ENCODE measurements around the gene ESRRG.

ESRRG gene

DNA sequence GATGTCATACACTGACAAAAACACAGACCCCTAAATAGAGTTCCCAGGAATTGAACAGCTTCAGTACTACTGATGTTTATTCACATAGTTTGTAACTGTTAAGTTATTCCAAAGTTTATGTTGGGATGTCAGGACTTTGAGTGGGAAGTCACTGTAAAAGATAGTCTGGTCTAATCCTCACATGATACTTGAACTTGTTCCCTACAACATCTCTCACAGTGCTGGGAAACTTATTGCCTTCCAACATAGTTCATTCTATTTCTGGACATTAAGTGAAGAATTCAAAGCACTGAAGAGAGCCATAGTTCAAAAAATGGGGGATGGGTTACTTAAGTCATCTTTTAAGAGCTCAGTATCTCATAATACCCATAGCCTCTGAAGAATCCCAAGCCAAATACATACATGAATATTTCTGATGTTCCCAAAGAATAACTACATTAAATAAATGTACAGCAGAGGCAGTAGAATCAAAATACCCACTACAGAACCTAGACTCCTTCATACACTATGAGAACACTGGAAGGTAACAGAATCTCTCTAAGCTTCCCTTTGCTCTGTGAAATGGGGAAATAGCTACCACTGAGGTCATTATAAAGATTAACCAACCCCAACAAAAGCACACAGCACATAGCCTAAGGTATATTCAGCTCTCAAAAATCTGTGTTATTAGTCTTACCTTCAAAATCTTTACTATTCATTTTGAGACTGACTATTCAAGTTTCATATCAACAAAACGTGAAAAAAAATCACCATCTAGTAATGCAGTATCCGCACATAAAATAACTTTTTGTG, 81.4 kb downstream of the ESRRG start:
- Histone ChIP-seq H3K36me3 (ENCODE audit: control insufficient read depth in 1 of 2, insufficient read depth in 2 of 2, low read length in 2 of 2) (no peaks in the 10 kb centered on the region), H3K4me1 (ENCODE audit: control insufficient read depth in 1 of 2, insufficient read depth in 2 of 2, low read length in 2 of 2) (no peaks in the 10 kb centered on the region), H3K27me3 (ENCODE audit: control insufficient read depth in 1 of 2, insufficient read depth in 2 of 2, low read length in 2 of 2) (no peaks in the 10 kb centered on the region), H3K27ac (ENCODE audit: low read depth, low read length) (no peak overlapping the region), H3K9me3 (ENCODE audit: control insufficient read depth in 1 of 2, low read length in 2 of 2) (no peaks in the 10 kb centered on the region), H3K4me3 (ENCODE audit: low read depth in 1 of 2, low read length in 2 of 2) (no peak overlapping the region), H3K9ac (ENCODE audit: low read depth in 1 of 2, low read length in 2 of 2) (no peak overlapping the region)

DNA sequence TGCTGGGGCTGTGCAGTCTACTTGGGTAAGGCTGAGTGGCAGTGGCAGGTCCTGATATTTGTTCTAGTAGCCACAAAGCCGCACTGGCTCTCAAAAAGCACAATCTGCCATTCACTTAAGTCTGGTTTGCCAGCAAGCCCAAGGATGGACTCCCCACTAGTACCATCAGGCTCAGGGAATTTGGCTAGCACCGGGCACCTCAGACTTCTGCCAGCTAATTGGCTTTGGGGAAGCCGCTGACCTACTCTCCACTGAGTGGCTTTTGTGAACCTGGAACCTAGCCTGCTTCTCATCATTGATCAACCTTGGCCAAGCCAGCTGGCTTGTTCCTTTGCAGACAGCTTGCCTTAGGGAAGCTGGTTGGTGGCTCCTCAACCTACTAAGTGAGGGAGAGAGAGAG, 83.1 kb downstream of the ESRRG start:
- no peaks in the 10 kb centered on the region for H3K9me3 ChIP-seq (ENCODE audit: control insufficient read depth in 1 of 2, low read length in 2 of 2)
- H3K27ac ChIP-seq (ENCODE audit: low read depth, low read length) = no peak overlapping the region
- no peak overlapping the region for H3K4me3 ChIP-seq (ENCODE audit: low read depth in 1 of 2, low read length in 2 of 2)
- no peaks in the 10 kb centered on the region for H3K27me3 ChIP-seq (ENCODE audit: control insufficient read depth in 1 of 2, insufficient read depth in 2 of 2, low read length in 2 of 2)
- H3K9ac ChIP-seq (ENCODE audit: low read depth in 1 of 2, low read length in 2 of 2) = no peak overlapping the region
- no peaks in the 10 kb centered on the region for H3K36me3 ChIP-seq (ENCODE audit: control insufficient read depth in 1 of 2, insufficient read depth in 2 of 2, low read length in 2 of 2)
- H3K4me1 ChIP-seq (ENCODE audit: control insufficient read depth in 1 of 2, insufficient read depth in 2 of 2, low read length in 2 of 2) = no peaks in the 10 kb centered on the region

DNA sequence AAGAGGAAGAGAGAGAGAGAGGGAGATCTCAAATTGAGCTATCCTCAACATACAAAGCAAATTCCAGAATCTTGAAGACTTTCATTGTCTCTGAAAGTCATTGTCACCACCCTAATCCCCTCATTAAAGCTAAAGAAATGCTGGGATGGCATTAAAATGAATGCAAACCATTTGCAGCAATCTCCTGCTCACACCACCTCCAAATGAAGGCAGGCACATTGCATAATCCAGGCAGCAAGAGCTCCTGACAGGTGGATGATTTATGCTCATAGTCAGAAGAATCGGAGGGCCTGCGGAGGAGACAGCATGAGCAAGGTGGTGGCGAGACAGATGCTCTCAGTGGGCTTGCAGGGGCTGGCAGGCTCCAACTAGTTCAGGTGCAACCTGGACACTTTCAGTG, 90.2 kb downstream of the ESRRG start:
- no peak overlapping the region for H3K4me3 ChIP-seq (ENCODE audit: low read depth in 1 of 2, low read length in 2 of 2)
- H3K9ac ChIP-seq (ENCODE audit: low read depth in 1 of 2, low read length in 2 of 2) = no peak overlapping the region
- no peak overlapping the region for H3K27ac ChIP-seq (ENCODE audit: low read depth, low read length)
- H3K36me3 ChIP-seq (ENCODE audit: control insufficient read depth in 1 of 2, insufficient read depth in 2 of 2, low read length in 2 of 2) = no peaks in the 10 kb centered on the region
- H3K9me3 ChIP-seq (ENCODE audit: control insufficient read depth in 1 of 2, low read length in 2 of 2) = no peaks in the 10 kb centered on the region
- no peaks in the 10 kb centered on the region for H3K4me1 ChIP-seq (ENCODE audit: control insufficient read depth in 1 of 2, insufficient read depth in 2 of 2, low read length in 2 of 2)
- no peaks in the 10 kb centered on the region for H3K27me3 ChIP-seq (ENCODE audit: control insufficient read depth in 1 of 2, insufficient read depth in 2 of 2, low read length in 2 of 2)

DNA sequence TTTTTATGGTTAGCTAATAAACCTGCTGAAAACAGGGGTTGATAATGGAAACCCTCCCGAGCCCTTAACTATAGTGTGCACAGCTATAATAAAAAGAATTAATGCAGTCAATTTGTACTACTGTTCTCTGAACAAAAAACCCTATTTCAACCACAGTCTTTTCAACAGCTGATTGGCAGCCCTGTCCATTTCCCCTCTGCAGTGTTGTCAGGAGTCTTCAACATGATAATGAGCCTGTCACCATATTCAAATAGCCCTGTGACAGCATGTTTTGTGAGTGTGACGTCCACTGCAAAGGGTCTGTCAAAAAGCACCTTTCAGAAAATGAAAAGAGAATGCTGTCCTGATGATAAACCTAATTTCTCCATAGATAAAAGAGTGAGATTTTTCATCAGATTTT, 92.7 kb downstream of the ESRRG start:
- no peaks in the 10 kb centered on the region for H3K27me3 ChIP-seq (ENCODE audit: control insufficient read depth in 1 of 2, insufficient read depth in 2 of 2, low read length in 2 of 2)
- no peak overlapping the region for H3K4me3 ChIP-seq (ENCODE audit: low read depth in 1 of 2, low read length in 2 of 2)
- H3K4me1 ChIP-seq (ENCODE audit: control insufficient read depth in 1 of 2, insufficient read depth in 2 of 2, low read length in 2 of 2) = no peaks in the 10 kb centered on the region
- no peaks in the 10 kb centered on the region for H3K9me3 ChIP-seq (ENCODE audit: control insufficient read depth in 1 of 2, low read length in 2 of 2)
- no peak overlapping the region for H3K27ac ChIP-seq (ENCODE audit: low read depth, low read length)
- H3K9ac ChIP-seq (ENCODE audit: low read depth in 1 of 2, low read length in 2 of 2) = no peak overlapping the region
- no peaks in the 10 kb centered on the region for H3K36me3 ChIP-seq (ENCODE audit: control insufficient read depth in 1 of 2, insufficient read depth in 2 of 2, low read length in 2 of 2)

DNA sequence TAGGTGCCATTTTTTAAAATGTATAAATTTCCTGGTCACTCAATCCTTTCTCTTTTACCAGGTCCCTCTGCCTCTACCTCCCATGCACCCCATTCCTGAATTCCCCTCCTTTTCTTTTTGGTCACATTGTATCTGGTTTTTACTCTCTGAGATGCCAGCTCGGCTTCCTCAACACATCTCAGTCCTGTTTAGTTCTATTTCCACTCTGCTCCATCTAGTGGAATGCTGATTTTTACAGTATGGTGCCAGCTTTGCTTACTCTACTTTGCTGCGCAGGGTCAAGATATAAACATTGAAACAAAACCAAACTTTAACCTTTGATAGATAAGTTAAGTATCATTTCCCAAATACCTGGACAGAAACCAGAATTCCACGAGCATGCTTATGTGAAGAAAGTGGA, 96.0 kb downstream of the ESRRG start:
- H3K4me3 ChIP-seq (ENCODE audit: low read depth in 1 of 2, low read length in 2 of 2) = no peak overlapping the region
- H3K4me1 ChIP-seq (ENCODE audit: control insufficient read depth in 1 of 2, insufficient read depth in 2 of 2, low read length in 2 of 2) = no peaks in the 10 kb centered on the region
- H3K27me3 ChIP-seq (ENCODE audit: control insufficient read depth in 1 of 2, insufficient read depth in 2 of 2, low read length in 2 of 2) = no peaks in the 10 kb centered on the region
- no peak overlapping the region for H3K27ac ChIP-seq (ENCODE audit: low read depth, low read length)
- H3K36me3 ChIP-seq (ENCODE audit: control insufficient read depth in 1 of 2, insufficient read depth in 2 of 2, low read length in 2 of 2) = no peaks in the 10 kb centered on the region
- H3K9me3 ChIP-seq (ENCODE audit: control insufficient read depth in 1 of 2, low read length in 2 of 2) = no peaks in the 10 kb centered on the region
- H3K9ac ChIP-seq (ENCODE audit: low read depth in 1 of 2, low read length in 2 of 2) = no peak overlapping the region

DNA sequence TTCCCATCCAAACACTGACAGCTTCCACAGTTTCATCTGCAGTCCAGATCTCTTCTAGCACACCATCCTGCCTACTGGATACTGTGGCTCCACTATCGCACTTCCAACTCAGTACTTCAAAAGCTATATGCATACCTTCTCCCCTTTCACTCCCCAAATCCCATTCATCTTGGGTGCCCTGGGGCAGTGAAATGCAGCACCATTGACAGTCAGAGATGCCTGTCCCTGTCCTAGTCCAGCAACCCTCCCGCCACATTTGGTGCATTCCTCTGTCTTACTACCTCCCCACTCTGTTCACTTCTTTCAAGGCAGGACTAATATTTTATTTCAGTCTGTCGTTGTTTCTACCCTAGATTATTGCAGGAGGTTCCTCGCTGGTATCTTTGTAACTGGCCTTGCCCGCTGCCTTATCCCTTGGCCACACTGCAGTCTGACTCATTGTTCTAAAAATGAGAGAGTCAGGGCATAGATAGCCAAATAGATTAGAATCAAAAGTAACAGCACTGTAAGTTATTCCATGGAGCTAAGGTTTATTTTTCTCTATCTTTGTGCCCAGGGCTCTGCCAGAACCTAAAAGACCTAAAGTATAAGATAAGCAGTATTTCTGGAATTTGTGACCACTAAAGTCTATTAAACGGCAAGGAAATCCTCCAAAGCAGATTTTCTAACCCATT, 96.7 kb downstream of the ESRRG start:
- H3K27me3 ChIP-seq (ENCODE audit: control insufficient read depth in 1 of 2, insufficient read depth in 2 of 2, low read length in 2 of 2) = no peaks in the 10 kb centered on the region
- H3K4me3 ChIP-seq (ENCODE audit: low read depth in 1 of 2, low read length in 2 of 2) = no peak overlapping the region
- H3K27ac ChIP-seq (ENCODE audit: low read depth, low read length) = no peak overlapping the region
- no peaks in the 10 kb centered on the region for H3K36me3 ChIP-seq (ENCODE audit: control insufficient read depth in 1 of 2, insufficient read depth in 2 of 2, low read length in 2 of 2)
- no peaks in the 10 kb centered on the region for H3K9me3 ChIP-seq (ENCODE audit: control insufficient read depth in 1 of 2, low read length in 2 of 2)
- H3K4me1 ChIP-seq (ENCODE audit: control insufficient read depth in 1 of 2, insufficient read depth in 2 of 2, low read length in 2 of 2) = no peaks in the 10 kb centered on the region
- H3K9ac ChIP-seq (ENCODE audit: low read depth in 1 of 2, low read length in 2 of 2) = no peak overlapping the region

DNA sequence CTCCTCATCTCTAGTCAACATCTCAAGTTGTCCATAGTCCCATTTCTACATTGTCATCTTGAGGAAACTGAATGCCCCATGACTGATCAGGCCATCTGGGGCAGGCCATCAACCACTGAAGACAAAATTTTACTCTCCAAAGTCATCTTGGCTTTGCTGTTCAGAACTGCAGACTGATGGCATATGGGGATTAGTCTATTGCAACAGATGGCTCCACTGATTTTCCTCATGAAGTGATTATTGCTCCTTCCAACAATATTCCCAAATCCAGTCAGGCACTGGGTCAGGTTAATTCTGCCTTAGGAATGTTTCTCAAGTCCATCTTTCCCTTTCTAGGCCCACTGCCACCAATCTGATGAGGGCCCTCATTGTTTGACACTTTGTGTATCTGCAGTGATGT, 101.7 kb downstream of the ESRRG start:
- Histone ChIP-seq H3K36me3 (ENCODE audit: control insufficient read depth in 1 of 2, insufficient read depth in 2 of 2, low read length in 2 of 2) (no peaks in the 10 kb centered on the region), H3K27ac (ENCODE audit: low read depth, low read length) (no peak overlapping the region), H3K27me3 (ENCODE audit: control insufficient read depth in 1 of 2, insufficient read depth in 2 of 2, low read length in 2 of 2) (no peaks in the 10 kb centered on the region), H3K4me3 (ENCODE audit: low read depth in 1 of 2, low read length in 2 of 2) (no peak overlapping the region), H3K9me3 (ENCODE audit: control insufficient read depth in 1 of 2, low read length in 2 of 2) (no peaks in the 10 kb centered on the region), H3K9ac (ENCODE audit: low read depth in 1 of 2, low read length in 2 of 2) (no peak overlapping the region), H3K4me1 (ENCODE audit: control insufficient read depth in 1 of 2, insufficient read depth in 2 of 2, low read length in 2 of 2) (no peaks in the 10 kb centered on the region)

DNA sequence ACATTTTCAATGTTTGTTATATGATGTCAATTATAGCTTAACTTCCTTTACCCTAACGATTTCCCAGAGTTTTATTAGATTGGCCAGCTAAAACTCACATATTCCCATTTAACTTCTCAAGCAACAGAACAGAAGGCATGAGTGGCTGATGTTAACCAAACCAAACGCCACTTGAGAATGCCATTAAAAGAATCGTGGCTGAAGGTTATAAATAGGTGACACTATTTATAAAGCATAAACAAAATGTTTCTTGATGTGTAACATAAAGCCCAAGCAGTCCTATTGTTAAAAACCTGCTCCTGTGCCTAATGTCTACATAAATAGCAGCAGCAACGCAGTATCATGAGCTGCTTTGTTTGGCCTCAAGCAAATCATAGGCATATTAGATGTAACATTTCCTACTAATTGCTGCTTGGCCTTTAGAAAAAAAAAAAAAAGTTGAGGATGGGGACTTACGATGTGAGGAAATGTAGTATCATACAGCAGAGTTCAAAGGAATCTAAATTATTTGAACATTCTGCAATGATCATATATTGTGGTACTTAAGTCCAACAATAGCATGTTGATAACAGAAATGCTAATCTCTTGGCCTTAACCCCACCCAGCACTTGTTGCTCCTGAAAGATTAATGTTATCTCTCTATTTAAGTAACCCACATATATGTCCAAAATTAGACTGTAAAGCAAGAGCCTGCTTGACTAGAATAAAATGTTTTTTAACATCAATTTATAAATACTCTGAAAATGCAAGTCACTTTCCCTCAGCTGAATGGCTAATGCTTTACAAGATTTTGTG, 106.0 kb downstream of the ESRRG start:
- Histone ChIP-seq H3K36me3 (ENCODE audit: control insufficient read depth in 1 of 2, insufficient read depth in 2 of 2, low read length in 2 of 2) (no peaks in the 10 kb centered on the region), H3K9me3 (ENCODE audit: control insufficient read depth in 1 of 2, low read length in 2 of 2) (no peaks in the 10 kb centered on the region), H3K9ac (ENCODE audit: low read depth in 1 of 2, low read length in 2 of 2) (no peak overlapping the region), H3K4me3 (ENCODE audit: low read depth in 1 of 2, low read length in 2 of 2) (no peak overlapping the region), H3K27ac (ENCODE audit: low read depth, low read length) (no peak overlapping the region), H3K4me1 (ENCODE audit: control insufficient read depth in 1 of 2, insufficient read depth in 2 of 2, low read length in 2 of 2) (no peaks in the 10 kb centered on the region), H3K27me3 (ENCODE audit: control insufficient read depth in 1 of 2, insufficient read depth in 2 of 2, low read length in 2 of 2) (no peaks in the 10 kb centered on the region)

DNA sequence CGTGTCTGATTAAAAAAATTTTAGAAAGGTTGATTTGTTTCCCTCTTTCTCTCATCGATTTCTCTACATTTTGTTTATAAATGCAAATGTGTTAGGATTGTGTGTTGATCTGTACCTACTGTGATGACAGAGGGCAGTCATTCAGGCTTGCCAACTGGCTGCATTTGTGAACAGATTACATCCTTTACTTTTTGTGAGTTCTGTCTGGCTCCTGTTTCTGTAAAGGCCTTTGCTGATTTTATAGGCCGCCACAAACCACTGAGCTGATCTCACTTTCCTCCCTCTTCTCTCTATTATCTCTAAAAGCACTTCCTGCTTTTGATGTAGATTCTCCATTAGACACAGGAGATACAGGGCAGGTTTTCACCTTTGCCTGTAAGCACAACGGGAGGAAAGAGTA, 106.8 kb downstream of the ESRRG start:
- no peak overlapping the region for H3K4me3 ChIP-seq (ENCODE audit: low read depth in 1 of 2, low read length in 2 of 2)
- no peaks in the 10 kb centered on the region for H3K4me1 ChIP-seq (ENCODE audit: control insufficient read depth in 1 of 2, insufficient read depth in 2 of 2, low read length in 2 of 2)
- H3K27ac ChIP-seq (ENCODE audit: low read depth, low read length) = no peak overlapping the region
- H3K9ac ChIP-seq (ENCODE audit: low read depth in 1 of 2, low read length in 2 of 2) = no peak overlapping the region
- no peaks in the 10 kb centered on the region for H3K36me3 ChIP-seq (ENCODE audit: control insufficient read depth in 1 of 2, insufficient read depth in 2 of 2, low read length in 2 of 2)
- H3K27me3 ChIP-seq (ENCODE audit: control insufficient read depth in 1 of 2, insufficient read depth in 2 of 2, low read length in 2 of 2) = no peaks in the 10 kb centered on the region
- H3K9me3 ChIP-seq (ENCODE audit: control insufficient read depth in 1 of 2, low read length in 2 of 2) = no peaks in the 10 kb centered on the region

Measured in duodenal mucosa (tissue), 2 donors.